ENCODE measurements around the gene PDZRN4.
"Not testable (repeated sequence)": the region's sequence is repeated elsewhere in the genome, so short reads cannot be mapped to it uniquely, and the experiment has no call there.

PDZRN4 gene

DNA sequence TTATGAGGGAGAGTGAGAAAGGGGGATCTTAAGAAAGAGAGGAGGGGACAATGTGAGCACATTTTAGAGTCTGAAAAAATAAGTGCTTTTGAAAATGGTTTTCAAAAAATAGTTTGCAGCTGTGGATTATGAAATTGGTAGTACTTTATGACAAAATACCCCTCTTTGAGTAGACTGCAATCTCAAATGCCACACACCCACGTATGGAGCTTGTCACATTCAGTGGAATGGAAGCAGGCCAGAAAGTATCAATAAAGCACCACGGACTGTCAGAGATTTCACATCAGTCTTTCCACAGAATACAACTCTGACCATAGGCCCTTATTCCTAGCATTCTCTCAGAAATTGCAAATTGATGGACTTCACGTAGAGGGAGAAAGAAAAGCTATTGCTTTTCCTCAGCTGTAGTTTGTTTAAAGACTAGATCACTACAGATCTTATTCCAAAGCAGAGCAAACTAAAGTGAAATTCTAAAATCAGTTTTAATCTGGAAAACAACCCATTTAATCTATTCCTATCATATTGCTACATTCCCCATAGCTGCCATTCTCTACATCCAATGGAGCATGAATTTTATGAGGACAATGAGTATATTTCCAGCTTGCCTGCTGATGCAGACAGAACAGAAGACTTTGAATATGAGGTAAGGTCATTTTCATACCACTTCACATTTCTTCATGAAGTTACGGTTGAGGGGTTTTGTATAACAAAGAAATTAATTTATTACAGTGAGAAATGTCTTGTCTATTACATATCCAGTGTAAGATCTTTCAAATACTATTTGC is 321.3 kb downstream of the PDZRN4 start:
- DNase-seq, result no peak

DNA sequence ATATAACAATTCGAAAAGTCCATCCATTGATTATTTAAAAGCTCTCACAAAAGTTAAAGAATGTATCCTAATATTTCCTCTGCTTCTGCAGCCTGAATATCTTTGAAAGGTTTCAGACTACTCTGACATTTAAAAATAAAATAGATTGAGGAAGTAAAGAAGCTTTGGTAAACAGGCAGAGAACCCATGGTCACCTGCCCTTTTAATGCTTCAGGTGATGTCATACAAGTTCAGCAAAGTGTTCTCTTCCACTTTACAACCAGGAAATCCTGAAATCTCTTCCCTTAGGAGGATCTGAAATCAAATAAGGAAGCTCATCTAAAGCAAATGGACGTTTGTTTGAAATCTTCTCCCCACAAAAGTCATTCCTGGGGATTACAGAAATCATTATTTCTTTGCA is 322.4 kb downstream of the PDZRN4 start:
- DNase-seq, result no peak

GRCh38 chr12:41511247-41511646 is 323.1 kb downstream of the PDZRN4 start:
- no peak for DNase-seq

GRCh38 chr12:41512497-41512896 is 324.4 kb downstream of the PDZRN4 start:
- no peak for DNase-seq

GRCh38 chr12:41514021-41514777 is 326.1 kb downstream of the PDZRN4 start:
- DNase-seq, result no peak

DNA sequence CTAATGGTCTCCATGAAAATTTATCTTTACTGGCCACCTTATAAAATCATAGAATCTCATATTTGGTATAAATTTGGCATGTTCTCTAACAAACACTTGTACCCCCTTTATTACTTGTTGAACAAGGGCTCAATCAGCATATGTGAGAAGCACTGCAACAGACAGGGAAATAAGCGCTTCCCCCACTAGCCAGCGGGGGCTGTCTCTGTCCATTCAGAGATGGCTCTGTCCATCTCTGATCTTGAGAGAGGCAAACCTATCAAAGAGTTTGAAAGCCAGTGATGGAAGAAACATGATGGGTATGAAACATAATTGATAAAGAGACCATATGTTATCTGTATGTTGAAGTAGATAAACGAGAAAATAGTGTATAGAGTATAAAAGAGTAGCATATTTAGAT is 326.8 kb downstream of the PDZRN4 start:
- DNase-seq, result no peak

GRCh38 chr12:41515953-41516352 is 327.8 kb downstream of the PDZRN4 start:
- no peak for DNase-seq

GRCh38 chr12:41520869-41521268 is 332.7 kb downstream of the PDZRN4 start:
- no peak for DNase-seq

DNA sequence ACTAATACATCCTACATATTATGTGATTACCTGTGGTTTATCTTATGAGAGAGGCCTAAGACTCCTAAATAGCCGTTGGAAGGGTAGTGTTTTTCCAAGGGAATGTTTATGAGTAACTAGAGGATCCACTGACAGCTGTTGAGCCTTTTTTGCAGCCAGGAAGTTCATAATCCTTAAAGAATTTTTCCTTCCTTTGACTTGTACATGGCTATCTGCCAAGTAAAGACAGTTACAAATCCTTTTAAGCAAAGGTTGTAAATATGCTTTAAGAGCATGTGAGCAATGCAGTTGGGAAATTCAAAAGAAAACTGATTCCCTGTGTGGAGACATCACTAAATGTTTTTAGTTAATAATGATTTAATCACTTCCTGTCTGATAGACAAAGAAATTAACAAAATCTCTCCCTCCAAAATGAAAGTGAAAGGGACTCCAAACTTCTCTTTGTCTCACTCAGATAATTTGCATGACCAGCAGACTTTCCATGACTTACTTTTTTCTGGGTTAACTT is 333.8 kb downstream of the PDZRN4 start:
- no peak for DNase-seq

GRCh38 chr12:41527062-41527461 is 338.9 kb downstream of the PDZRN4 start:
- DNase-seq, result no peak

DNA sequence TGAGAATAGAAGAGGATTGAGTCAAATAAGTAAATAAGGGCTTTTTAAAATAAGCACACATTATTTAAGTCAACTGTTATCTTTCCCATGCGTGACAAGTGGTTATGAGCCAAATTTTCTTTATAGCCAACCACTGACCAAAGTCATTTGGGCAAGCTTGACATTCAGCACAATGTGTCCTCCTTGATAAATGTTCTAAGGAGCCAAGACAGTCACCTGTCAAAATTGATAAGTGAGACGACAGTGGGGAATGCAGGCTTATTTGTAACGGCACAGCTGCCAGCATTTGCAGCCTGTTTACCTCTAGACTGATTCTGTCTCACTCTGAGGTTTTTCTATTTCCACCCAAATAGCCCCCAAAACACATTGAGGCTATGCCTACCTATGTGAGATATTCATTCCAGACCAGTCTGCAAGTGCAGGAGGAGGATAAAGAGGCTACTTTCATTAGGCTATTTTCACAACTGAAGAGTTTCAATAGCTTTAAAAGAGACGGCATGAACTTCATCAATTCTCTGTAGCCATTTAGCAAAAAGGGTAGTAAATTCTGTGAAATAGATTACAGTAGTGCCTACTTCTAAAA is 339.5 kb downstream of the PDZRN4 start:
- no peak for DNase-seq

- no peak for DNase-seq
Measured at GRCh38 chr12:41528874-41529273, 340.8 kb downstream of the PDZRN4 start.

GRCh38 chr12:41530441-41530840 is 342.3 kb downstream of the PDZRN4 start:
- no peak for DNase-seq

- peak in 45 of 56 donors; percentile 2 to 79 (median 37) for DNase-seq
Measured at GRCh38 chr12:41531147-41531829, 343.2 kb downstream of the PDZRN4 start.

GRCh38 chr12:41532072-41532471 is 344.0 kb downstream of the PDZRN4 start:
- DNase-seq, result no peak

- no peak for DNase-seq
Measured at GRCh38 chr12:41536813-41537490, 348.8 kb downstream of the PDZRN4 start.

DNA sequence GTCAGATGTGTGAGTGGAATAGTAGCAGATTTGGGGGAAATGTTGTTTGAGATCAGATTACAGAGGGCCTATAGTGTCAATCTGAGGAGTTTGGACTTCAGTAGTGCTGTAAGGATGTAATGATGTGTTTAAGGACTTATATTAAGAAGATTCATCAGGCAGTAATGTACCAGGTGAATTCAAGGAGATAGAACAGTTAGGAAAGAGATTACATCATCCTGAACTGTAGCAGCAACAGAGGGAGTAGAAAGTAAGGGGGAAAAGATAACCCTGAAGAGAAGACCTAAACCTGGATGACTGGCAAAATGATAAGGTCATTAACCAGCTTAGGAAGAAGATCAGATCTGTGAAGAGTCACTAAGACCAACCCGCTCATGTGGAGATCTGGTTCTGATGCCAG is 349.4 kb downstream of the PDZRN4 start:
- no peak for DNase-seq

GRCh38 chr12:41545761-41546160 is 357.6 kb downstream of the PDZRN4 start:
- DNase-seq, result no peak

DNA sequence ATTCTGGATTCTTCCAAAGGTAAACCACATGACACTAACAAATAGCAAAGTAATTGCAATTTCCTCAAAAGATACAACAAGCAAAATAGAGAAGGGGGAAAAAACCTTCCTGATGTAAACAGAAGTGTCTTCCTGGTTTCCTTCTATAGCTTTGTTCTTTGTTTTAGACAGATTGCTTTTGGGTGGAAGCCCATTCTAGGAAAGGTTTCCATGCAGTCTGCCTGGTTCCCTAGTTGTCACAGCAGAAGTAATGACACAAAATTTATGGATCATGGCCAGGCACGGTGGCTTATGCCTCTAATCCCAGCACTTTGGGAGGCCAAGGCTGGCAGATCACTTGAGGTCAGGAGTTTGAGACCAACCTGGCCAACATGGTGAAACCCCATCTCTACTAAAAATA is 359.0 kb downstream of the PDZRN4 start:
- DNase-seq, result not testable (repeated sequence)

- no peak for DNase-seq
Measured at GRCh38 chr12:41548926-41549325, 360.8 kb downstream of the PDZRN4 start.

DNA sequence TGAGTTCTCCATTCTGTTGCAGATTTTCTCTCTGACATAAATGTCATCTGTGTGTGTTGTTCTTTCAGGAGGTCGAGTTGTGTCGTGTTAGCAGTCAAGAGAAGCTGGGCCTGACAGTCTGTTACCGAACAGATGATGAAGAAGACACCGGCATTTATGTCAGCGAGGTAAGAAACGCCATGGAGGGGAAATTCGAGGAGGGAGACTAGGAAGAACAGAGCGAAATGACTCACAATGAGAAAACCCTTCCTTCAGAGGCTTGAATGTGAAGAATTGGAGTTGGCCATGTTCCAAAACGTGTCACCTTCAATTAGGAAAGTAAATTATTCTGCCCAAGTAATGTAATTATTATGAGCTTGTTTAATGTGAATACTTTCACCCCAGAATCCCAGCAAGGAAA is 364.5 kb downstream of the PDZRN4 start:
- no peak for DNase-seq

Data from amygdala (tissue), 56 donors.